ENCODE results near the gene PQBP1. TPM values are rescaled to one million over a fixed set of nuclear protein-coding genes. Genes with fewer than 3 reads are reported as not detected.
"Not testable (repeated sequence)": the region's sequence is repeated elsewhere in the genome, so short reads cannot be mapped to it uniquely, and the experiment has no call there.

Gene PQBP1, protein sequence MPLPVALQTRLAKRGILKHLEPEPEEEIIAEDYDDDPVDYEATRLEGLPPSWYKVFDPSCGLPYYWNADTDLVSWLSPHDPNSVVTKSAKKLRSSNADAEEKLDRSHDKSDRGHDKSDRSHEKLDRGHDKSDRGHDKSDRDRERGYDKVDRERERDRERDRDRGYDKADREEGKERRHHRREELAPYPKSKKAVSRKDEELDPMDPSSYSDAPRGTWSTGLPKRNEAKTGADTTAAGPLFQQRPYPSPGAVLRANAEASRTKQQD
- 10 to 100 TPM; 37.1 to 76.6 TPM for total RNA-seq

DNA sequence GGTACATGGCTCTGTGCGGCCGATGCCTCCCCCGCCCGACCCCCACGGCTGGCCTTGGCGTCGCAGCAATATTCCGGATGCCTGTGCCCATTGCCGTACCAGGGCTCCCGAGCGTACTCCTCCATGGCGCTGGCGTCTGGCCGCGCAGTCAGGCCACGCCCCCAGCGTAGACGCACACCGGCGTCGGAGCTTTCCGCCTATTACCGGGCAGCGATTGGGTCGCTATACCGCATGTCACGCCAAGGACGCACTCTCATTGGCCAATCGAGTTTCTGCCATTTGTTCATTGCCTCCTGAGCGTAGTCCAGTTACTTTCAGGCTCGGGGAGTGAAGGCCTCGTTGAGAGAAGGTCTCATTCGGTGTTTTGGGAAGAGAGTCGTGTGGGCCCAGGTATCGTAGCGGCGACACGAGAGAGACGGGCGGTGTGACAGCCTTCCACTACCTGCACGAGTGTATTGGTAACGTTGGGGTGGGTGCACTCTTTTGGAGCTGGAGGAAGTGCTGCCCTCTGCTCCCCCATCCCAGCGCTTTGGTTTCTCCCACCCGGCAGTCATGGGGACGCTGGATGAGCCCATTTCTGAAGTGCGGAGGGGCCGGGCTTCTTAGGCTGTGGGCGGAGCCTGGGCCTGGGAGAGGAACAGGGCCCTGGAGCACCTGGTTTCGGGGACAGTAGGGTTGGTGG is at the start of gene PQBP1, which contains the start of gene TIMM17B:
TSS of gene PQBP1 (plus strand) at position 306 of the 682 bp plus-strand sequence. CDS start 580 bp downstream, outside the sequence.
TSS of gene TIMM17B (minus strand) at position 144 of the 682 bp plus-strand sequence. CDS start at position 125, 19 bp downstream.
- H3K4me3 ChIP-seq = peak within 1 kb of the TSS; percentile 54 to 57
- intact Hi-C loops (cut with DNase I) = loop anchor here (5.0 kb wide), 2 partner anchors 60 to 95 kb away; partner anchors contain the start of genes HDAC6 and OTUD5
- peak; percentile 89 for DNase-seq (ENCODE audit: low spot score)
- no peaks in the 10 kb centered on the region for H3K9me3 ChIP-seq
- no peaks in the 10 kb centered on the region for H3K27me3 ChIP-seq (replicated peaks; ENCODE audit: insufficient read depth)
- no peaks in the 10 kb centered on the region for H3K36me3 ChIP-seq
- H3K4me1 ChIP-seq (replicated peaks) = no peaks in the 10 kb centered on the region
- TF ChIP-seq, protein P1, sequence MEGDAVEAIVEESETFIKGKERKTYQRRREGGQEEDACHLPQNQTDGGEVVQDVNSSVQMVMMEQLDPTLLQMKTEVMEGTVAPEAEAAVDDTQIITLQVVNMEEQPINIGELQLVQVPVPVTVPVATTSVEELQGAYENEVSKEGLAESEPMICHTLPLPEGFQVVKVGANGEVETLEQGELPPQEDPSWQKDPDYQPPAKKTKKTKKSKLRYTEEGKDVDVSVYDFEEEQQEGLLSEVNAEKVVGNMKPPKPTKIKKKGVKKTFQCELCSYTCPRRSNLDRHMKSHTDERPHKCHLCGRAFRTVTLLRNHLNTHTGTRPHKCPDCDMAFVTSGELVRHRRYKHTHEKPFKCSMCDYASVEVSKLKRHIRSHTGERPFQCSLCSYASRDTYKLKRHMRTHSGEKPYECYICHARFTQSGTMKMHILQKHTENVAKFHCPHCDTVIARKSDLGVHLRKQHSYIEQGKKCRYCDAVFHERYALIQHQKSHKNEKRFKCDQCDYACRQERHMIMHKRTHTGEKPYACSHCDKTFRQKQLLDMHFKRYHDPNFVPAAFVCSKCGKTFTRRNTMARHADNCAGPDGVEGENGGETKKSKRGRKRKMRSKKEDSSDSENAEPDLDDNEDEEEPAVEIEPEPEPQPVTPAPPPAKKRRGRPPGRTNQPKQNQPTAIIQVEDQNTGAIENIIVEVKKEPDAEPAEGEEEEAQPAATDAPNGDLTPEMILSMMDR (IDR thresholded peaks at IDR 0.05) = no peak
- TF ChIP-seq POLR2AphosphoS5 (IDR thresholded peaks at IDR 0.05) (peak; percentile 86), POLR2A (IDR thresholded peaks at IDR 0.05) (peak; percentile 72)
- H3K27ac ChIP-seq = peak within 1 kb of the TSS; percentile 95
- 4% methylated on average over 11 of the region's 49 CpGs for WGBS

DNA sequence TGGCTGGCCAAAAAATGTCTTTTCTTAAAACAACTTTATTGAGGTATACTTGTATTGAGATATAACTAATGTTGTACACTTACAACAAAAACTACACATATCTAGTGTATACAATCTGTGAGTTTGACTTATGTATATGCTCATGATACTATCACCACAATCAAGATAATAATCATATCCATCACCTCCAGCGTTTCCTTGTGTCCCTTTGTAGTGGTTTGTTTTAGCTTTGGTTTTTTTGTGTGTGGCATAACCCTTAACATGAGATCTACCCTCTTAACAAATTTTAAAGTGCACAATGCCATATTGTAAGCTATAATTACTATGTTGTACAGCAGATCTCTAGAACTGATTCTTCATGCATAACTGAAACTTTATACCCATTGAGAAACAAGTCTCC is 48.9 kb upstream of the PQBP1 start:
- Histone ChIP-seq H3K4me3 (no peak overlapping the region), H3K4me1 (replicated peaks) (no peaks in the 10 kb centered on the region), H3K27me3 (replicated peaks; ENCODE audit: insufficient read depth) (no peaks in the 10 kb centered on the region), H3K36me3 (no peaks in the 10 kb centered on the region), H3K27ac (no peak overlapping the region), H3K9me3 (no peaks in the 10 kb centered on the region)
- intact Hi-C loops (cut with DNase I) = no loop called here
- WGBS = 17% methylated on average over 1 of the region's 1 CpG
- TF ChIP-seq POLR2AphosphoS5 (IDR thresholded peaks at IDR 0.05) (no peak), POLR2A (IDR thresholded peaks at IDR 0.05) (no peak)
- TF ChIP-seq, protein P1 (IDR thresholded peaks at IDR 0.05) = no peak
- no peak for DNase-seq (ENCODE audit: low spot score)

DNA sequence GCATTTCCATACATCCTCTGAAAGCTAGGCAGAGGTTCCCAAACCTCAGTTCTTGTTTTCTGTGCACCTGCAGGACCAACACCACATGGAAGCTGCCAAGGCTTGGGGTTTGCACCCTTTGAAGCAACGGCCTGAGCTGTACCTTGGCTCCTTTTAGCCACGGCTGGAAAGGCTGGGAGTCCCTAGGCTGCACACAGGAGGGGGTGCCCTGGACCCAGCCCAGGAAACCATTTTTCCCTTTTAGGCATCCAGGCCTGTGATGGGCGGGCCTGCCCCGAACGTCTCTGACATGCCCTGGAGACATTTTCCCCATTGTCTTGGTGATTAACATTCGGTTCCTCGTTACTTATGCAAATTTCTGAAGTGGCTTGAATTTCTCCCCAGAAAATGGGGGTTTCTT is 44.9 kb upstream of the PQBP1 start:
- no peaks in the 10 kb centered on the region for H3K36me3 ChIP-seq
- no peaks in the 10 kb centered on the region for H3K9me3 ChIP-seq
- TF ChIP-seq, protein P1 (IDR thresholded peaks at IDR 0.05) = no peak
- TF ChIP-seq POLR2A (IDR thresholded peaks at IDR 0.05) = no peak
- DNase-seq (ENCODE audit: low spot score) = no peak
- H3K4me3 ChIP-seq = no peak overlapping the region
- intact Hi-C loops (cut with DNase I) = no loop called here
- H3K4me1 ChIP-seq (replicated peaks) = no peaks in the 10 kb centered on the region
- no peaks in the 10 kb centered on the region for H3K27me3 ChIP-seq (replicated peaks; ENCODE audit: insufficient read depth)
- whole genome bisulfite sequencing = 81% methylated on average over 7 of the region's 7 CpGs
- no peak overlapping the region for H3K27ac ChIP-seq

DNA sequence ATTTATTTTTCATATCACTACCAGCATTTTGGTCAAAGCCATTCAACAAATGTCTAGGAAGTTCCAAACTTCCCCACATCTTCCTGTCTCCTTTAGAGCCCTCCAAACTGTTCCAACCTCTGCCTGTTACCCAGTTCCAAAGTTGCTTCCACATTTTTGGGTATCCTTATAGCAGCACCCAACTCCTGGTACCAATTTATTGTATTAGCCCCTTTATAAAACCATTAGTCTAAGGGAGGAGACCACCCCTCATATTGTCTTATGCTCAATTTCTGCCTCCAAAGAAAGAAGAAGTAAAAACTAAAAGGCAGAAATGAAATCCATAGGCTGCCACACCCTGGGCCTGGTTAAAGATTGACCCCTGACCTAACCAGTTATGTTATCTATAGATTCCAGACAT is 44.2 kb upstream of the PQBP1 start:
- H3K27me3 ChIP-seq (replicated peaks; ENCODE audit: insufficient read depth); H3K27ac ChIP-seq; H3K4me3 ChIP-seq; H3K9me3 ChIP-seq; H3K4me1 ChIP-seq (replicated peaks); DNase-seq (ENCODE audit: low spot score); intact Hi-C loops (cut with DNase I); H3K36me3 ChIP-seq: not testable (repeated sequence)

DNA sequence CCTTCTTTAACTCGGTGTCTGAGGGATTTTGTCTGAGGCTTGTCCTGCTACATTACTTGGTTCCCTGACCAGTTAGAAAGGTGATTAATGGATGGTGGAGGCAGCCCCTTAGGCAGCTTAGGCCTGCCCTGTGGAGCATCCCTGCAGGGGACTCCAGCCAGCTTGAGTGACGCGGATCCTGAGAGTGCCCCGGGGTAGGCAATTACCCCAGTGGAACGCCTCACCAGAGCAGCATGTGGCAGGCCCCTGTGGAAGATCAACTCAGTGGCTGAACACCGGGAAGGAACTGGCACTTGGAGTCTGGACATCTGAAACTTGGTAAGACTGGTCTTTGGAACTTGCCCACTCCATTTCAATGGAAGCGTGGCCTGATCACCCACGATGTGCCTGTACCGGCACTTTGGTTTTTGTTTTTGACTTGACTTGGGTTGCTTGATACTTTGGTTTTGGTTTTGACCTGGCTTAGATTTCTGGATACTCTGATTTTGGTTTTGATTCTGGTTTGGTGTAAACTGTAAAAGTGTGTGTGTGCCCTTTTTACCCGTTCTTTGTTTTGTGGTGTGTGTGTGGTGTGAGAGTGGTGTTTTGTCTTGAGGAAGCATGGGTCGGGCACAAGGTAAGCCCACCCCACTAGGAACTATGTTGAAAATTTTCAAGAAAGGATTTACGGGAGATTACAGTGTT is 43.5 kb upstream of the PQBP1 start:
- H3K27ac ChIP-seq; DNase-seq (ENCODE audit: low spot score); H3K9me3 ChIP-seq; H3K27me3 ChIP-seq (replicated peaks; ENCODE audit: insufficient read depth); H3K4me1 ChIP-seq (replicated peaks); intact Hi-C loops (cut with DNase I); H3K36me3 ChIP-seq; H3K4me3 ChIP-seq: not testable (repeated sequence)
- 77% methylated on average over 7 of the region's 12 CpGs for WGBS

Measured in prostate gland (tissue), 2 donors.